Tibial nerve (tissue), 4 donors: ENCODE results near the gene CLEC16A. TPM values are rescaled to one million over a fixed set of nuclear protein-coding genes. Genes with fewer than 3 reads are reported as not detected.

Source experiments
- DNase-seq, 2 donors: peaks; one replicate each; pipeline ENCODE4 v3.0.0-alpha.2; 2019; ENCODE audit warnings: low spot score in 2 of 2
- H3K27ac ChIP-seq, 4 donors: fragments of 200-600 bp; sonication (generic) in 3 of 4; one replicate each; pipeline ENCODE4 v1.5.1; 2017 to 2019; ENCODE audit warnings: mild to moderate bottlenecking in 1 of 4
- H3K27me3 ChIP-seq, 2 donors: fragments of 200-600 bp; sonication (generic) in 1 of 2; one replicate each; pipeline versions ENCODE4 v1.5.1 to v1.6.0; 2017 to 2019
- H3K36me3 ChIP-seq, 3 donors: fragments of 200-600 bp; sonication (generic); one replicate each; pipeline ENCODE4 v1.5.1; 2018 to 2019
- H3K4me1 ChIP-seq, 4 donors: fragments of 200-600 bp; sonication (generic) in 3 of 4; one replicate each; pipeline ENCODE4 v1.5.1; 2017 to 2019
- H3K4me3 ChIP-seq, 4 donors: fragments of 200-600 bp; sonication (generic) in 3 of 4; one replicate each; pipeline ENCODE4 v1.5.1; 2017 to 2019; ENCODE audit warnings: mild to moderate bottlenecking in 1 of 4, moderate library complexity in 1 of 4
- H3K9me3 ChIP-seq, 4 donors: fragments of 200-600 bp; sonication (generic) in 3 of 4; one replicate each; pipeline ENCODE4 v1.5.1; 2017 to 2019
- CTCF ChIP-seq, 5 experiments: fragments of 200-600 bp in 3 of 5; fragments of 450-650 bp in 2 of 5; sonication (generic) in 3 of 5; IDR thresholded peaks; one replicate each; pipeline ENCODE4 v1.5.1; 2016 to 2019; ENCODE audit warnings: antibody characterized with exemption in 5 of 5, mild to moderate bottlenecking in 3 of 5, moderate library complexity in 2 of 5
- EP300 ChIP-seq, 2 donors: sonication (generic); formaldehyde crosslinking; IDR thresholded peaks; one replicate each; pipeline ENCODE4 v1.6.1; 2017; ENCODE audit warnings: antibody characterized with exemption in 2 of 2, mild to moderate bottlenecking in 1 of 2
- POLR2A ChIP-seq, 2 donors: fragments of 450-650 bp; IDR thresholded peaks; one replicate each; pipeline ENCODE4 v1.6.1; 2017; ENCODE audit warnings: antibody characterized with exemption in 2 of 2, mild to moderate bottlenecking in 2 of 2, moderate library complexity in 2 of 2
- WGBS, 2 donors: methylation state at CpG; one replicate each; pipeline ENCODE4 v1.1.5; 2018; 5-methylcytosine and 5-hydroxymethylcytosine counted together
- total RNA-seq, 4 donors: library from RNA; depleted of rRNA; stranded (reverse); fragments of >200 nt; gene quantifications; one replicate each; pipeline ENCODE4 v1.1.0, GENCODE V29; 2016

Gene CLEC16A
- total RNA-seq, 4 donors from 2014 or later: 37.4 to 70.2 (median 55.2) TPM

DNA sequence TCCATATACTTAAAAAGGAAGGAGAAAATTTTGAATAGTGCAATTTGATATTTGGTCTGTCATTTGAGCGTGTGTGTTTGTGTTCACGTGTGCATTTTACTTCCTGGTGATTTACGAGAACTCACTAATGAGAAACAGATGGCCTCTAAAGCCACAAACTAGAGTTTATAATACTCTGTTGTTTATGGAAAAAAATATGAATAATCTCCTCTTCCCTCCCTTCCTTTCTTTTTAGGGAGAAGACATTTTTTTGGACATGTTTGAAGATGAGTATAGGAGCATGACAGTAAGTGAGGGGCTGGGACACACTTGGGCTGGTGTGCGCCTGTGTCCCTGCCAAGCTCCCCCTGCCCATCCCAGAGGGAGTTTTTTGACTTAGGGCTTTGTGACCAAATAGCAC lies 102.7 kb downstream of the CLEC16A start:
- TF ChIP-seq CTCF (IDR thresholded peaks at IDR 0.05) (no peak), EP300 (IDR thresholded peaks at IDR 0.05) (peak in 1 of 2 donors; percentile 82)
- Histone ChIP-seq H3K36me3 (peaks cover 0 to 84% (median 0%) of the 10 kb centered on the region in 3 donors), H3K27ac (peak overlapping the region in 3 of 4 donors; percentile 57 to 82 (median 72)), H3K4me3 (no peak overlapping the region), H3K4me1 (peaks cover 0 to 22% (median 0%) of the 10 kb centered on the region in 4 donors), H3K9me3 (no peaks in the 10 kb centered on the region), H3K27me3 (no peaks in the 10 kb centered on the region)
- DNase-seq: no peak
- WGBS, 2 donors: 54 to 72% methylated on average over 4 of the region's 4 CpGs

DNA sequence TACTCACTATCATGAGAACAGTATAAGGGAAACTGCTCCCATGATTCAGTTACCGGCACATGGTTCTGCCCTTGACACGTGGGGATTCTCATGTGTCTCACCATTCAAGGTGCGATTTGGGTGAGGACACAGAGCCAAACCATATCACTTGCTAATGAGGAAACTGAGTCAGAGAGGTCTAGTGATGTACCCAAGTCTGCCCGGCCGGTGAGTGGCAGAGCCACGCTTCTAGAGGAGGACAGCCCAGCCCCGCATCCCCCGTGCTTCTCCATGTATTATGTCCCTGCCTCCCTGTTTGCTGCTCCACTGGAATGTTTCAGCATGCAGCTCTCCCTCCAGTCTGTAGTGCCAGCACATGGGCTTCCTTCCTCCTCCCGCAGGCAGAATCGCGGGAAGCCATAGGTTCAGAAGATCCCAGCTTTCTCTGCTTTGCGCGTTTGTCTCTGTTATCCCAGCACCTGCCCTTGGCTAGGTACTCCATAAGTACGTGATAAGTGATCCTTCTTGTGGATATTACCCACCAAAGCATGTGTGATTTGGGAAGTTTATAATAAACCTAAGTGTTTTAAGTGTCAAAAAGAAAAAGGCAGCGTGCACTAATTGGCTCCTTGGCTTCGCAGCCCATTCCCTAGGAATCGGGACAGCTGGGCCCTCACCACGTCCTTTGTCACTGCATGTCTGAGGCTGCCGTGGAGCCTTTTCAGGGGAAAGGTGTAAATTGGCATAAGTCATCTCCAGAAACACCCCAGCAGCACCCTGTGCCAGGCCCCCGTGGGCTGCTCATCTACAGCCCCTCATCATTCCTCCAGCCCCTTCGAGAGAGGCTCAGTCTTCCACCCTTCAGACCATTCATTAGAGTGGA lies 103.8 kb downstream of the CLEC16A start:
- Histone ChIP-seq H3K27me3 (no peaks in the 10 kb centered on the region), H3K9me3 (no peaks in the 10 kb centered on the region), H3K4me3 (no peak overlapping the region), H3K27ac (peak overlapping the region in 2 of 4 donors; percentile 72 to 82), H3K4me1 (peaks cover 0 to 22% (median 0%) of the 10 kb centered on the region in 4 donors), H3K36me3 (peaks cover 0 to 87% (median 0%) of the 10 kb centered on the region in 3 donors)
- no peak for TF ChIP-seq POLR2A (IDR thresholded peaks at IDR 0.05)
- no peak for TF ChIP-seq CTCF (IDR thresholded peaks at IDR 0.05)
- no peak for TF ChIP-seq EP300 (IDR thresholded peaks at IDR 0.05)
- 93 to 94% methylated on average over 21 of the region's 21 CpGs for WGBS, 2 donors
- DNase-seq: no peak

- Histone ChIP-seq H3K4me3 (no peak overlapping the region), H3K27me3 (no peaks in the 10 kb centered on the region), H3K4me1 (peaks cover 0 to 25% (median 0%) of the 10 kb centered on the region in 4 donors), H3K9me3 (no peaks in the 10 kb centered on the region), H3K27ac (no peak overlapping the region), H3K36me3 (peaks cover 0 to 87% (median 0%) of the 10 kb centered on the region in 3 donors)
- WGBS, 2 donors: 77 to 86% methylated on average over 3 of the region's 3 CpGs
- DNase-seq: no peak
- TF ChIP-seq EP300 (IDR thresholded peaks at IDR 0.05) (no peak), CTCF (IDR thresholded peaks at IDR 0.05) (no peak), POLR2A (IDR thresholded peaks at IDR 0.05) (no peak)
Observed at GRCh38 chr16:11049396-11050059, 105.2 kb downstream of the CLEC16A start.

- Histone ChIP-seq H3K4me3 (no peak overlapping the region), H3K9me3 (no peaks in the 10 kb centered on the region), H3K27ac (no peak overlapping the region), H3K36me3 (peaks cover 0 to 80% (median 0%) of the 10 kb centered on the region in 3 donors), H3K4me1 (peaks cover 0 to 27% (median 0%) of the 10 kb centered on the region in 4 donors), H3K27me3 (no peaks in the 10 kb centered on the region)
- no peak for DNase-seq
- WGBS, 2 donors: 93 to 94% methylated on average over 7 of the region's 7 CpGs
- TF ChIP-seq EP300 (IDR thresholded peaks at IDR 0.05) (no peak), POLR2A (IDR thresholded peaks at IDR 0.05) (no peak), CTCF (IDR thresholded peaks at IDR 0.05) (no peak)
Observed at GRCh38 chr16:11050536-11050935, 106.2 kb downstream of the CLEC16A start.

- peaks cover 0 to 76% (median 0%) of the 10 kb centered on the region in 3 donors for H3K36me3 ChIP-seq
- H3K4me1 ChIP-seq: peaks cover 0 to 31% (median 0%) of the 10 kb centered on the region in 4 donors
- whole genome bisulfite sequencing, 2 donors: 84% methylated on average over 7 of the region's 7 CpGs
- no peaks in the 10 kb centered on the region for H3K9me3 ChIP-seq
- DNase-seq: no peak
- no peak overlapping the region for H3K4me3 ChIP-seq
- H3K27me3 ChIP-seq: no peaks in the 10 kb centered on the region
- TF ChIP-seq POLR2A (IDR thresholded peaks at IDR 0.05) (no peak), CTCF (IDR thresholded peaks at IDR 0.05) (no peak), EP300 (IDR thresholded peaks at IDR 0.05) (no peak)
- H3K27ac ChIP-seq: no peak overlapping the region
Observed at GRCh38 chr16:11050944-11051343, 106.6 kb downstream of the CLEC16A start.
